Gastrocnemius medialis (tissue), 4 donors: ENCODE data around the gene DIP2C.

Source experiments
- CTCF ChIP-seq, 5 experiments: fragments of 450-650 bp in 3 of 5; fragments of 200-600 bp in 2 of 5; sonication (generic) in 2 of 5; IDR thresholded peaks in 4 of 5; conservative IDR thresholded peaks in 1 of 5; 1 replicate in 4 of 5; 2 replicates in 1 of 5; pipeline ENCODE4 v1.5.1; 2016 to 2019; ENCODE audit warnings: antibody characterized with exemption in 5 of 5, mild to moderate bottlenecking in 3 of 5, moderate library complexity in 3 of 5
- POLR2A ChIP-seq, 2 donors: fragments of 450-650 bp; IDR thresholded peaks; one replicate each; pipeline ENCODE4 v1.6.1; 2017; ENCODE audit warnings: antibody characterized with exemption in 2 of 2, mild to moderate bottlenecking in 2 of 2, moderate library complexity in 2 of 2

- no peak for TF ChIP-seq CTCF (IDR thresholded peaks at IDR 0.05 in 4 of 5, conservative IDR thresholded peaks at IDR 0.05 in 1 of 5)
- no peak for TF ChIP-seq POLR2A (IDR thresholded peaks at IDR 0.05)
Measured at GRCh38 chr10:469947-470338, 219.5 kb downstream of the DIP2C start.
